Activated CD8-positive, alpha-beta T cell treated with anti-CD3 and anti-CD28 coated beads for 36 hours (primary cell): ENCODE measurements around the gene BEAN1. TPM values are rescaled to one million over a fixed set of nuclear protein-coding genes. Genes with fewer than 3 reads are reported as not detected.
"Not testable (repeated sequence)": the region's sequence is repeated elsewhere in the genome, so short reads cannot be mapped to it uniquely, and the experiment has no call there.

Experiments
- ATAC-seq: fragments of 200-7000 bp; cut with Tn5 transposase; one replicate; pipeline ENCODE4 v1.10.0; 2021; ENCODE audit warnings: mild to moderate bottlenecking, moderate library complexity
- CTCF ChIA-PET: fragments of 350-600 bp; sonication (Branson Sonifier 250); formaldehyde crosslinking; loops from one replicate; lab custom pipeline; 2021; ENCODE audit warnings: antibody characterized with exemption; lab: Charles Lee
- POLR2A ChIA-PET: fragments of 350-600 bp; sonication (Branson Sonifier 250); formaldehyde crosslinking; loops from one replicate; lab custom pipeline; 2021; ENCODE audit warnings: antibody characterized with exemption; lab: Charles Lee
- DNase-seq: peaks from one replicate; pipeline ENCODE4 v3.0.0-alpha.2; 2020
- H3K27ac Mint-ChIP-seq: one replicate; pipeline ENCODE4 v1.8.0; 2021; ENCODE audit warnings: mild to moderate bottlenecking, mixed read lengths
- H3K27me3 Mint-ChIP-seq: one replicate; pipeline ENCODE4 v1.8.0; 2021; ENCODE audit warnings: mixed read lengths
- H3K36me3 Mint-ChIP-seq: one replicate; pipeline ENCODE4 v1.8.0; 2021; ENCODE audit warnings: low read depth, mixed read lengths
- H3K4me1 Mint-ChIP-seq: one replicate; pipeline ENCODE4 v1.8.0; 2021; ENCODE audit warnings: low read depth, mixed read lengths
- H3K4me3 Mint-ChIP-seq: one replicate; pipeline ENCODE4 v1.8.0; 2021; ENCODE audit warnings: mild to moderate bottlenecking, moderate library complexity, mixed read lengths
- H3K9me3 Mint-ChIP-seq: one replicate; pipeline ENCODE4 v1.8.0; 2021; ENCODE audit warnings: mixed read lengths
- CTCF ChIP-seq: fragments of 200-600 bp; IDR thresholded peaks from one replicate; pipeline ENCODE4 v1.8.0; 2022; ENCODE audit warnings: antibody characterized with exemption, mild to moderate bottlenecking
- intact Hi-C: fragments of 100-400 bp; cut with micrococcal nuclease; formaldehyde crosslinking; loops from one replicate; pipeline ENCODE4 v1.10.0; 2022
- total RNA-seq, 2 experiments: library from RNA; stranded (reverse); gene quantifications; one replicate each; pipeline ENCODE4 v1.2.3, GENCODE V29; 2021

Gene BEAN1
- total RNA-seq, 2 experiments from 2014 or later = not detected

GRCh38 chr16:66495440-66495839, 68.3 kb downstream of the BEAN1 start:
- H3K9me3 Mint-ChIP-seq = peaks cover 2% of the 10 kb centered on the region
- ChIA-PET CTCF (no interaction called here), POLR2A (no interaction called here)
- DNase-seq (no peak), ATAC-seq (no peak)
- no peak overlapping the region for H3K4me3 Mint-ChIP-seq
- H3K4me1 Mint-ChIP-seq = peaks cover 7% of the 10 kb centered on the region
- intact Hi-C loops = no loop called here
- TF ChIP-seq CTCF = no peak
- H3K27ac Mint-ChIP-seq = no peak overlapping the region
- H3K36me3 Mint-ChIP-seq = no peaks in the 10 kb centered on the region
- no peaks in the 10 kb centered on the region for H3K27me3 Mint-ChIP-seq

- H3K27me3 Mint-ChIP-seq, H3K9me3 Mint-ChIP-seq, CTCF ChIA-PET, H3K36me3 Mint-ChIP-seq, POLR2A ChIA-PET, H3K4me1 Mint-ChIP-seq, H3K4me3 Mint-ChIP-seq, DNase-seq, ATAC-seq, intact Hi-C loops, H3K27ac Mint-ChIP-seq: not testable (repeated sequence)
Observed at GRCh38 chr16:66496226-66496625, 69.1 kb downstream of the BEAN1 start.

- POLR2A ChIA-PET, DNase-seq, ATAC-seq, H3K36me3 Mint-ChIP-seq, intact Hi-C loops, H3K9me3 Mint-ChIP-seq, H3K4me3 Mint-ChIP-seq, CTCF ChIA-PET, H3K27ac Mint-ChIP-seq, H3K4me1 Mint-ChIP-seq, H3K27me3 Mint-ChIP-seq: not testable (repeated sequence)
Observed at GRCh38 chr16:66497921-66498320, 70.8 kb downstream of the BEAN1 start.

- H3K27ac Mint-ChIP-seq, POLR2A ChIA-PET, H3K9me3 Mint-ChIP-seq, DNase-seq, H3K36me3 Mint-ChIP-seq, H3K4me3 Mint-ChIP-seq, H3K27me3 Mint-ChIP-seq, H3K4me1 Mint-ChIP-seq, intact Hi-C loops, ATAC-seq, CTCF ChIA-PET: not testable (repeated sequence)
Observed at GRCh38 chr16:66501563-66501962, 74.5 kb downstream of the BEAN1 start.

GRCh38 chr16:66502020-66502913, 75.2 kb downstream of the BEAN1 start:
- TF ChIP-seq CTCF = no peak
- no peak for DNase-seq
- intact Hi-C loops = no loop called here
- Mint-ChIP-seq H3K4me1 (no peaks in the 10 kb centered on the region), H3K9me3 (peaks cover 2% of the 10 kb centered on the region), H3K36me3 (no peaks in the 10 kb centered on the region), H3K27me3 (no peaks in the 10 kb centered on the region), H3K27ac (no peak overlapping the region), H3K4me3 (no peak overlapping the region)
- ChIA-PET POLR2A (interaction anchor here (0.6 to 1.5 kb wide), 2 partner anchors 9 to 93 kb away, joined by 3 to 5 read pairs; no protein-coding TSS in a partner anchor), CTCF (interaction anchor here (0.6 kb wide), 1 partner anchor 174 kb away, joined by 3 read pairs; no protein-coding TSS in a partner anchor)
- ATAC-seq = no peak

GRCh38 chr16:66503030-66503429, 75.9 kb downstream of the BEAN1 start:
- peaks cover under 1% of the 10 kb centered on the region for H3K4me1 Mint-ChIP-seq
- DNase-seq (no peak), ATAC-seq (no peak)
- no peak overlapping the region for H3K4me3 Mint-ChIP-seq
- no peak overlapping the region for H3K27ac Mint-ChIP-seq
- H3K36me3 Mint-ChIP-seq = no peaks in the 10 kb centered on the region
- POLR2A ChIA-PET = interaction anchor here (0.7 to 1.5 kb wide), 2 partner anchors 8 to 243 kb away, joined by 3 to 5 read pairs; no protein-coding TSS in a partner anchor
- CTCF ChIA-PET = no interaction called here
- H3K27me3 Mint-ChIP-seq = no peaks in the 10 kb centered on the region
- no peaks in the 10 kb centered on the region for H3K9me3 Mint-ChIP-seq
- intact Hi-C loops = no loop called here
- no peak for TF ChIP-seq CTCF
